Endodermal cell (in vitro differentiated cells): ENCODE measurements around the gene OGDH. TPM values are rescaled to one million over a fixed set of nuclear protein-coding genes. Genes with fewer than 3 reads are reported as not detected.

Experiments
- DNase-seq: peaks from one replicate; pipeline ENCODE4 v3.0.0-alpha.2; 2017
- H3K27ac ChIP-seq: 2 replicates; pipeline ENCODE4 v1.5.1; 2013; ENCODE audit warnings: mild to moderate bottlenecking, low read depth, low read length, moderate library complexity
- H3K27me3 ChIP-seq: 2 replicates; pipeline ENCODE4 v1.6.1; 2013; ENCODE audit warnings: mild to moderate bottlenecking, low read length, moderate library complexity; ENCODE audit not compliant: insufficient read depth, control insufficient read depth, poor library complexity, severe bottlenecking
- H3K36me3 ChIP-seq: 2 replicates; pipeline ENCODE4 v1.7.0; 2013; ENCODE audit warnings: mild to moderate bottlenecking, low read length, moderate library complexity; ENCODE audit not compliant: control insufficient read depth, insufficient read depth
- H3K4me1 ChIP-seq: one replicate; pipeline ENCODE4 v1.7.0; 2013; ENCODE audit warnings: low read length; ENCODE audit not compliant: control insufficient read depth, insufficient read depth
- H3K4me3 ChIP-seq: 2 replicates; pipeline ENCODE4 v1.5.1; 2013; ENCODE audit warnings: mild to moderate bottlenecking, low read length, moderate library complexity
- H3K9ac ChIP-seq: 2 replicates; pipeline ENCODE4 v1.6.1; 2013; ENCODE audit warnings: mild to moderate bottlenecking, low read length, moderate library complexity; ENCODE audit not compliant: poor library complexity, severe bottlenecking; ENCODE audit errors: extremely low read depth
- H3K9me3 ChIP-seq: 2 replicates; pipeline ENCODE4 v1.6.1; 2013; ENCODE audit warnings: mild to moderate bottlenecking, low read length, moderate library complexity; ENCODE audit not compliant: control insufficient read depth
- H3K27ac Mint-ChIP-seq: 2 replicates; pipeline ENCODE4 v1.8.0; 2020; ENCODE audit warnings: mixed read lengths
- H3K27me3 Mint-ChIP-seq: 2 replicates; pipeline ENCODE4 v1.8.0; 2021; ENCODE audit warnings: mild to moderate bottlenecking, mixed read lengths; ENCODE audit not compliant: insufficient read depth
- H3K36me3 Mint-ChIP-seq: 2 replicates; pipeline ENCODE4 v1.8.0; 2020; ENCODE audit warnings: low read depth, mixed read lengths
- H3K4me1 Mint-ChIP-seq: 2 replicates; pipeline ENCODE4 v1.8.0; 2020; ENCODE audit warnings: mixed read lengths
- H3K4me3 Mint-ChIP-seq: 2 replicates; pipeline ENCODE4 v1.8.0; 2020; ENCODE audit warnings: mild to moderate bottlenecking, moderate library complexity, mixed read lengths
- H3K9me3 Mint-ChIP-seq: 2 replicates; pipeline ENCODE4 v1.8.0; 2020; ENCODE audit warnings: mild to moderate bottlenecking, mixed read lengths
- WGBS, 2 experiments: methylation state at CpG; one replicate each; pipeline versions ENCODE4 v1.1.5 to v1.1.7; 2013; ENCODE audit warnings: missing lambda C conversion rate in 2 of 2, mixed read lengths in 1 of 2; ENCODE audit not compliant: insufficient coverage in 1 of 2, insufficient read length in 1 of 2; 5-methylcytosine and 5-hydroxymethylcytosine counted together
- total RNA-seq, 2 donors: library from RNA; stranded (reverse); fragmentation: NEBNext Ultra II Directional in 1 of 2; extraction: Animal tissue kit (Norgen Biotek cat#: 25700) in 1 of 2; gene quantifications; 2 replicates in 1 of 2; 3 replicates in 1 of 2; pipeline ENCODE4 v1.2.1, GENCODE V29; 2021
- TF ChIP-seq, protein P1 (sequence below): fragments of 200-600 bp; sonication (generic); conservative IDR thresholded peaks from 2 replicates; pipeline ENCODE4 v1.5.0; 2021; ENCODE audit warnings: antibody characterized with exemption, mild to moderate bottlenecking

OGDH gene
- total RNA-seq, 2 donors from 2014 or later: 82.5 to 96.0 TPM

DNA sequence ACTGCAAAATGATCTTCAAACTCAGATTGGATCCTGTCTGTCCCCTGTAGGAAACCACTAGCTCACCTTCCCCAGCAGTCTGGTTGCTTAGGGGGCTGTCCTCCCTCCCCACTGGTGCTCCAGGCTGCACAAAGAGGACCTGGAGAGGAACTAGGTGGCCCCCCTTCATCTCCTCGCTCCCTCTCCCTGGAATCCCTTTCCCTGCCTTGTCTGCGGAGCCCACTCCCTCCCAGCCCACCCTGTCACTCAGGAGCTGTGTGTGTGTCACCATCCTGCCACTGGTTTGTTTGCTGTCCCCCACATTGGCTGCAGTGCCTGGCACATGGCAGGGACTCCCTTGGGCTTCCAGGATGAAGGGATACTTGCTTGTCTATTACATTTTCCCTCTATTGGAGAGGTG lies 106.7 kb downstream of the OGDH start:
- Histone ChIP-seq H3K9ac (no peak overlapping the region), H3K4me1 (no peaks in the 10 kb centered on the region), H3K9me3 (no peaks in the 10 kb centered on the region), H3K4me3 (no peak overlapping the region), H3K27me3 (no peaks in the 10 kb centered on the region), H3K27ac (no peak overlapping the region), H3K36me3 (no peaks in the 10 kb centered on the region)
- TF ChIP-seq, protein P1, sequence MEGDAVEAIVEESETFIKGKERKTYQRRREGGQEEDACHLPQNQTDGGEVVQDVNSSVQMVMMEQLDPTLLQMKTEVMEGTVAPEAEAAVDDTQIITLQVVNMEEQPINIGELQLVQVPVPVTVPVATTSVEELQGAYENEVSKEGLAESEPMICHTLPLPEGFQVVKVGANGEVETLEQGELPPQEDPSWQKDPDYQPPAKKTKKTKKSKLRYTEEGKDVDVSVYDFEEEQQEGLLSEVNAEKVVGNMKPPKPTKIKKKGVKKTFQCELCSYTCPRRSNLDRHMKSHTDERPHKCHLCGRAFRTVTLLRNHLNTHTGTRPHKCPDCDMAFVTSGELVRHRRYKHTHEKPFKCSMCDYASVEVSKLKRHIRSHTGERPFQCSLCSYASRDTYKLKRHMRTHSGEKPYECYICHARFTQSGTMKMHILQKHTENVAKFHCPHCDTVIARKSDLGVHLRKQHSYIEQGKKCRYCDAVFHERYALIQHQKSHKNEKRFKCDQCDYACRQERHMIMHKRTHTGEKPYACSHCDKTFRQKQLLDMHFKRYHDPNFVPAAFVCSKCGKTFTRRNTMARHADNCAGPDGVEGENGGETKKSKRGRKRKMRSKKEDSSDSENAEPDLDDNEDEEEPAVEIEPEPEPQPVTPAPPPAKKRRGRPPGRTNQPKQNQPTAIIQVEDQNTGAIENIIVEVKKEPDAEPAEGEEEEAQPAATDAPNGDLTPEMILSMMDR: no peak
- Mint-ChIP-seq H3K4me3 (no peak overlapping the region), H3K9me3 (no peaks in the 10 kb centered on the region), H3K4me1 (peaks cover 10% of the 10 kb centered on the region), H3K27ac (no peak overlapping the region), H3K36me3 (peaks cover 3% of the 10 kb centered on the region), H3K27me3 (peaks cover 2% of the 10 kb centered on the region)
- WGBS, 2 experiments: 97 to 100% methylated on average over 1 to 2 of the region's 2 CpGs
- DNase-seq: no peak

GRCh38 chr7:44713680-44714335 lies 107.4 kb downstream of the OGDH start:
- H3K27ac Mint-ChIP-seq: no peak overlapping the region
- no peak for DNase-seq
- H3K4me3 ChIP-seq: no peak overlapping the region
- TF ChIP-seq, protein P1: no peak
- peaks cover 2% of the 10 kb centered on the region for H3K27me3 Mint-ChIP-seq
- WGBS, 2 experiments: 89 to 90% methylated on average over 5 to 6 of the region's 7 CpGs
- H3K27ac ChIP-seq: no peak overlapping the region
- no peaks in the 10 kb centered on the region for H3K36me3 ChIP-seq
- H3K9me3 ChIP-seq: no peaks in the 10 kb centered on the region
- peaks cover 3% of the 10 kb centered on the region for H3K36me3 Mint-ChIP-seq
- H3K9ac ChIP-seq: no peak overlapping the region
- no peaks in the 10 kb centered on the region for H3K27me3 ChIP-seq
- H3K4me3 Mint-ChIP-seq: no peak overlapping the region
- no peaks in the 10 kb centered on the region for H3K9me3 Mint-ChIP-seq
- H3K4me1 ChIP-seq: no peaks in the 10 kb centered on the region
- peaks cover 10% of the 10 kb centered on the region for H3K4me1 Mint-ChIP-seq

GRCh38 chr7:44716205-44716604 lies 109.8 kb downstream of the OGDH start:
- Histone ChIP-seq H3K9ac (no peak overlapping the region), H3K9me3 (peaks cover 17% of the 10 kb centered on the region), H3K27ac (no peak overlapping the region), H3K36me3 (no peaks in the 10 kb centered on the region), H3K27me3 (no peaks in the 10 kb centered on the region), H3K4me3 (no peak overlapping the region), H3K4me1 (no peaks in the 10 kb centered on the region)
- peaks cover 2% of the 10 kb centered on the region for H3K27me3 Mint-ChIP-seq
- no peak overlapping the region for H3K4me3 Mint-ChIP-seq
- peaks cover 17% of the 10 kb centered on the region for H3K9me3 Mint-ChIP-seq
- no peak overlapping the region for H3K27ac Mint-ChIP-seq
- H3K36me3 Mint-ChIP-seq: no peaks in the 10 kb centered on the region
- peaks cover 8% of the 10 kb centered on the region for H3K4me1 Mint-ChIP-seq
- WGBS, 2 experiments: 91 to 100% methylated on average over 2 to 3 of the region's 3 CpGs
- DNase-seq: no peak
- TF ChIP-seq, protein P1: no peak
